Measurements from ENCODE around the gene COMT.
"Not testable (repeated sequence)": the region's sequence is repeated elsewhere in the genome, so short reads cannot be mapped to it uniquely, and the experiment has no call there.

The COMT gene

DNA sequence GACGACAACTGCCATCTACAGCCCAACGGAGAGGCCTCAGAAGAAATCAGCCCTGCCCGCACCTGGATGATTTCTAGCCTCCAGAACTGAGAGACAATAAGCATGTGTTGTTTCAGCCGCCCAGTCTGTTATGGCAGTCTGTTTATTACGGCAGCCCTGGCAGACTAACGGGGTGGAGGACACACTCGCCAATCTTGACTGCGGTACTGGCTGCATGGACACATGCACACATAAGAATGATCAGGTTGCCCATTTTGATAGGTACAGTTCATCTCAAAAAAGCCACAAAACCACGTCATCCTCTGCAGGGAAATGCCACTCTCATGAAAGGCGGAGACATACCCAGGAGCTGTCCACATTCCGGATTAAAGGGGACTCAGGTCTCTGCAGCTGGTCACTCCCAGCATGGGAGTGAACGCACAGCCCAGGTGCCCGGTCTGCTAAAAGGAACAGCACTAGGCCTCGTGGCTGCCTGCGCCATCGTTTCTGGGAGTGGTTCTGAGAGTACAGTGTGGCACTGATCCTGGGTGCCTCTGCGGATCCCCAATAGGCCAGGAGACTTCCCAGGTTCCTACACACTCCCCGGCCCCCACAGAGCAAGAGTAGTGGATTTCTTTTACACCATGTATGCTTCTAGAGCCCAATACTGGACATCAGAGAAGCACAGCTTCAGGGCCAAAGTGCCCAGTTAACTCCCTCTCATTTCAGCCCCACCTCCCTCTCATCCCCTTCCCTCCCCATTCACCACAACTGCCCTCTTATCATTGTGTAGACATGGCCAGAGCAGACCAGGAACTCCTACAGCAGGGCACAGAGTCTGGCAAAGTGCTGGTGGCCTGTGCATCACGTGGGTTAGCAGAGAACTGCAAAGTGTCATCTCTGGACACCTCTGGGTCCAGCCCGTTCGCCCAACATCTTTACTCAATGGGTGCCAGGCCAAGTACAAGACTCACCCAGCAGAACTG, 11.7 kb upstream of the COMT start:
- Histone ChIP-seq H3K4me1 (ENCODE audit: control insufficient read depth in 1 of 2, insufficient read depth in 2 of 2, low read length in 2 of 2) (peaks cover 0 to 7% of the 10 kb centered on the region in 2 donors), H3K9me3 (ENCODE audit: control insufficient read depth in 1 of 2, low read length in 2 of 2) (no peaks in the 10 kb centered on the region), H3K9ac (ENCODE audit: low read depth in 1 of 2, low read length in 2 of 2) (no peak overlapping the region), H3K27me3 (ENCODE audit: control insufficient read depth in 1 of 2, insufficient read depth in 2 of 2, low read length in 2 of 2) (no peaks in the 10 kb centered on the region), H3K4me3 (ENCODE audit: low read depth in 1 of 2, low read length in 2 of 2) (no peak overlapping the region), H3K27ac (ENCODE audit: low read depth, low read length) (no peak overlapping the region), H3K36me3 (ENCODE audit: control insufficient read depth in 1 of 2, insufficient read depth in 2 of 2, low read length in 2 of 2) (no peaks in the 10 kb centered on the region)

DNA sequence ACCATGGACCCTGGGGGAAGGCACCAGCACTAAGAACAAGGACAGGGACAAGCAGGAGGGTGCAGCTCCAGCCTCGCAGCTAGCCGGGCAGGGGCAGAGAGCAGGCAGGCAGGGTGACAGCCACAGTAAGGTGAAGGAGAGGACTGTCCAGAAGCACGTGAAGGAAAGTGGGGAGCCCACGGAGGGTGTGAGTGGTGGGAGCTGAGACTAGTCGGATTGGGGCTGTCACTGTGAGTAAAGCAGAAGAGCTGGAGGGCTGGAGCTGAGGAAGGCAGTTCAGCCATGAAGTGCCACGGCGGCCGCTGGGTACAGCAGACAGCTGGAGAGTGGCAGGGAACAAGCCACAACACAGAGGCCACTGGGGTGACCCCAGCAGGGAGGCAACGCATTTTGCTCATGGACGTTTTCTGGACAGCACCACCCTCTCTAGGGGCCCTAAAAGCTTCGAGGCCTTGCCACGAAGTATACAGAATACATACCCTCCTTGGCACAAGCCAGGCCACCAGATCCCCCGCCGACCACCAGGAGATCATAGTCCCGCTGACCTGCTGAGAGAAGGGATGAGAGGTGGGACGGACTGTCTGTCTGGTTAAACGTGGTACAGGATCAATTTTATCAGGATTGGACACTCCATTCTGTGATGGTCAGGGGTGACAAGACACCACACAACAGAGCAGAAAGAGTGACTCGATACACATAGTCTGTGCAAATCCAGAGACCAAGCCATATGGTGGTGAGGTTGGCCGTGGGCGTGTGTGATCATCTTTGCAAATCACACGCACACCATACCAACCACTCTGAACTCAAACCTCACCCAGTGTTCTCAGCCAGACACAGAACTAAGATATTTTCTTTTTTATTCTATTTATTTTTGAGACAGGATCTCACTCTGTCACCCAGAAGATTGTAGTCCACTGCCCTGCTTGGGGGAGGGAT, 10.8 kb upstream of the COMT start:
- Histone ChIP-seq H3K4me3 (ENCODE audit: low read depth in 1 of 2, low read length in 2 of 2) (no peak overlapping the region), H3K4me1 (ENCODE audit: control insufficient read depth in 1 of 2, insufficient read depth in 2 of 2, low read length in 2 of 2) (peaks cover 0 to 7% of the 10 kb centered on the region in 2 donors), H3K27ac (ENCODE audit: low read depth, low read length) (no peak overlapping the region), H3K9ac (ENCODE audit: low read depth in 1 of 2, low read length in 2 of 2) (no peak overlapping the region), H3K9me3 (ENCODE audit: control insufficient read depth in 1 of 2, low read length in 2 of 2) (no peaks in the 10 kb centered on the region), H3K36me3 (ENCODE audit: control insufficient read depth in 1 of 2, insufficient read depth in 2 of 2, low read length in 2 of 2) (no peaks in the 10 kb centered on the region), H3K27me3 (ENCODE audit: control insufficient read depth in 1 of 2, insufficient read depth in 2 of 2, low read length in 2 of 2) (no peaks in the 10 kb centered on the region)

DNA sequence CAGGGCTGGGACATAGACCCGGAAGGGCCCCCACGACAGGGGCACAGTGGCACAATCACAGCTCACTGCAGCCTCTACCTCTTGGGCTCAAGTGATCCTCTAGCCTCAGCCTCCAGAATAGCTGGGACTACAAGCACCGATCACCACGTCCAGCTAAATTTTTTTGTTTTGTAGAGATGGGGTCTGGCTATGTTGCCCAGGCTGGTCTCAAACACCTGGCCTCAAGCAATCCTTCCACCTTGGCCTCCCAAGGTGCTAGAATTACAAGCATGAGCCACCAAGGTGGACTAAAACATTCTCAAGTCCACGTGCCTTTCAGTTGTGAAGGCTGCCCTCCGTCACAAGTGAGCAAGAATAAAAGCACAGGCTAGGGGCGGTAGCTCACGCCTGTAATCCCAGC, 10.1 kb upstream of the COMT start:
- H3K9ac ChIP-seq (ENCODE audit: low read depth in 1 of 2, low read length in 2 of 2), result no peak overlapping the region
- no peaks in the 10 kb centered on the region for H3K36me3 ChIP-seq (ENCODE audit: control insufficient read depth in 1 of 2, insufficient read depth in 2 of 2, low read length in 2 of 2)
- no peak overlapping the region for H3K27ac ChIP-seq (ENCODE audit: low read depth, low read length)
- H3K9me3 ChIP-seq (ENCODE audit: control insufficient read depth in 1 of 2, low read length in 2 of 2), result no peaks in the 10 kb centered on the region
- H3K27me3 ChIP-seq (ENCODE audit: control insufficient read depth in 1 of 2, insufficient read depth in 2 of 2, low read length in 2 of 2), result no peaks in the 10 kb centered on the region
- no peak overlapping the region for H3K4me3 ChIP-seq (ENCODE audit: low read depth in 1 of 2, low read length in 2 of 2)
- peaks cover 0 to 7% of the 10 kb centered on the region in 2 donors for H3K4me1 ChIP-seq (ENCODE audit: control insufficient read depth in 1 of 2, insufficient read depth in 2 of 2, low read length in 2 of 2)

DNA sequence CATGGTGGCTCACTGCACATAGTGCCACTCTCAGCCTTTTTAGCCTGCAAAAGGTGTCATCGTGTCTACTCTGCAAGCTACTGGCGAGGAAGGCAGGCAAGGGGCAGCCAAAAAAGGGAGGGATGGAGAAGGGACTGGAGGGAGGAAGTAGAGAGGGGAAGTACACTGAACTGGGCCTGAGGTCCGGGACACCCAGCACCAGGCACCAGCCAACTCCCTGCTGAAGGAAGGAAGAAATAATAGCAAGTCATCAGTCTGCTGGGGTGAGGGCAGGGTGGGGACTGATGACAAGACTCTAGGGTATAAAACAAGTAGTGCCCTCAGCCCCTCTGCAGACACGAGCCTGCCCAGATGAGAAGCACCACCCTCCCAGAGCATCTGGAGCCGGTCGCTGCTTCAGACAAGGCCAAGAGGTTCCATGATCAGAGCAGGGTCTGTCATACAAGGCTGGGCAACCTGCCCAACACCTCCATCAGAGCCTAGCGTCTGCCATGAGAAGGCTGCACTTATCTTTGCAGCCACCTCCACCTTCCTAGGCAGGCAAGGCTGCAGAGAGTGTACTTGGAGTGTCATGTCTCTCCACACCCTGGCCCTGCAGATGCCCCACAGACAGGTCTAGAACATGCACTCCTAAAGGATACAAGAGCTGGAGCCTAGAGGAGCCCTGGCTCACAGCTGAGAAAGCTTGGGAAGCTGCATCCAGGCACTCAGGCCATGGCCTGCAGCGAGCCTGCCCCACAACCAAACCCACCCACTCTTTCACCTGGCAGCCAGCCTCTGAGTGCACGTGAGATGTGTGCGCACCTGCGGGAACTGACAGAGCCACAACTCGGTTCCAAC, 9.0 kb upstream of the COMT start:
- Histone ChIP-seq H3K27ac (ENCODE audit: low read depth, low read length) (no peak overlapping the region), H3K9me3 (ENCODE audit: control insufficient read depth in 1 of 2, low read length in 2 of 2) (no peaks in the 10 kb centered on the region), H3K27me3 (ENCODE audit: control insufficient read depth in 1 of 2, insufficient read depth in 2 of 2, low read length in 2 of 2) (no peaks in the 10 kb centered on the region), H3K36me3 (ENCODE audit: control insufficient read depth in 1 of 2, insufficient read depth in 2 of 2, low read length in 2 of 2) (no peaks in the 10 kb centered on the region), H3K4me3 (ENCODE audit: low read depth in 1 of 2, low read length in 2 of 2) (no peak overlapping the region), H3K9ac (ENCODE audit: low read depth in 1 of 2, low read length in 2 of 2) (no peak overlapping the region), H3K4me1 (ENCODE audit: control insufficient read depth in 1 of 2, insufficient read depth in 2 of 2, low read length in 2 of 2) (peaks cover 0 to 7% of the 10 kb centered on the region in 2 donors)

DNA sequence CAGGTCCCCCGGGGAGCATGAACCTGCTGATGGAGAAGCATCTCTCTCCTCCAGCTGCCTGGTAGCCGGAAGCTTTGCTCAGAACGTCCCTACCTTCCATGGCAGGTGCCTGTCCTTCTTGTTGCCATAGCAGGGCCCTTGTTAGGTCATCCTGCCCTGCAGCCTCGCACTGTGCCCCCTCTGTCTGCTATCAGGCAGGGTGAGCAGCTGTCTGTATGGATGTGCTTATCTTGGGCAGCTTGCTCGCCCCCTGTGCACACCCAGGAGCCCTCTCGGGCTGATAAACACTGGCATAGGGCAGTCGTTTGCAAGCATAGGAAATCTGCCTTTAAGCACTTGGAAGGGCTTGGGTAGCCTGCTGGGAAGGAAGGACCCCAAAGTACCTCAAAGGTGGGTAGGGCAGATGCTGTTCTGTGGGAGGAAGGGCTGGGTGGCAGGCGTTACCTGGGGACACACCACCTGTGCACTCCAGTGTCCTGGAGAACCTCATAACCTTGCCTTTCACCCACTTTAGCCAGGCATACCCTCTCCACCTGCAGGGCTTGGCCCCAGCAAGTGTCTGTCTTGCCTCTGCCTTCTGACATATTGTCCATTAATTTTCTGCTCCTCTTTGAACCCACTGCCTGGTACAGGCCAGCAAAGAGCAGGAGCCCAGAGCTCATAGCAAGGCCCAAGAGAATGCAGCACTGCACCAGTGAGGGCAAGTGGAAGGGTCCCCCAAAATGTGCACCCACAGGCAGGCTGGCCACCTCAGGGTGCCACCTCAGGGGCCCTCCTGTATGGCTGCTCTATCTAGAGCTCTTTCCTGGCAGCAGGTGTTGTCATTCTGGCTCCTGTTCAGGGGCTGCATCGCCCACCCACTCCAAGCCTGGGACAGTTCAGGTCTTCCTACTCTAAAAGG, 8.0 kb upstream of the COMT start:
- Histone ChIP-seq H3K27me3 (ENCODE audit: control insufficient read depth in 1 of 2, insufficient read depth in 2 of 2, low read length in 2 of 2) (no peaks in the 10 kb centered on the region), H3K27ac (ENCODE audit: low read depth, low read length) (no peak overlapping the region), H3K36me3 (ENCODE audit: control insufficient read depth in 1 of 2, insufficient read depth in 2 of 2, low read length in 2 of 2) (no peaks in the 10 kb centered on the region), H3K9me3 (ENCODE audit: control insufficient read depth in 1 of 2, low read length in 2 of 2) (no peaks in the 10 kb centered on the region), H3K4me3 (ENCODE audit: low read depth in 1 of 2, low read length in 2 of 2) (no peak overlapping the region), H3K9ac (ENCODE audit: low read depth in 1 of 2, low read length in 2 of 2) (no peak overlapping the region), H3K4me1 (ENCODE audit: control insufficient read depth in 1 of 2, insufficient read depth in 2 of 2, low read length in 2 of 2) (peaks cover 0 to 14% of the 10 kb centered on the region in 2 donors)

DNA sequence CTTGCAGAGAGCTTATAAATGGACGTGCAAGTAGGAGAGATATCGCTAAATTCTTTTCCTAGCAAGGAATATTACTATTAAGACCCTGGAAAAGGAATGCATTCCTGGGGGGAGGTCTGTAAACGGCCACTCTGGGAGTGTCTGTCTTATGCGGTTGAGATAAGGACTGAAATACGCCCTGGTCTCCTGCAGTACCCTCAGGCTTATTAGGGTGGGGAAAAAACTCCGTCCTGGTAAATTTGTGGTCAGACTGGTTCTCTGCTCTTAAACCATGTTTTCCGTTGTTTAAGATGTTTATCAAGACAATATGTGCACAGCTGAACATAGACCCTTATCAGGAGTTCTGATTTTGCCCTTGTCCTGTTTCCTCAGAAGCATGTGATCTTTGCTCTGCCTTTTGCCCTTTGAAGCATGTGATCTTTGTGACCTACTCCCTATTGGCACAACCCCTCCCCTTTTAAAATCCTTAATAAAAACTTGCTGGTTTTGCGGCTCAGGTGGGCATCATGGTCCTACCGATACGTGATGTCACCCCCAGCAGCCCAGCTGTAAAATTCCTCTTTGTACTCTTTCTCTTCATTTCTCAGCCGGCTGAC, 6.4 kb upstream of the COMT start:
- H3K27me3 ChIP-seq (ENCODE audit: control insufficient read depth in 1 of 2, insufficient read depth in 2 of 2, low read length in 2 of 2); H3K4me3 ChIP-seq (ENCODE audit: low read depth in 1 of 2, low read length in 2 of 2); H3K27ac ChIP-seq (ENCODE audit: low read depth, low read length); H3K36me3 ChIP-seq (ENCODE audit: control insufficient read depth in 1 of 2, insufficient read depth in 2 of 2, low read length in 2 of 2); H3K9me3 ChIP-seq (ENCODE audit: control insufficient read depth in 1 of 2, low read length in 2 of 2); H3K9ac ChIP-seq (ENCODE audit: low read depth in 1 of 2, low read length in 2 of 2): not testable (repeated sequence)
- peaks cover under 1 to 14% of the 10 kb centered on the region in 2 donors for H3K4me1 ChIP-seq (ENCODE audit: control insufficient read depth in 1 of 2, insufficient read depth in 2 of 2, low read length in 2 of 2)

DNA sequence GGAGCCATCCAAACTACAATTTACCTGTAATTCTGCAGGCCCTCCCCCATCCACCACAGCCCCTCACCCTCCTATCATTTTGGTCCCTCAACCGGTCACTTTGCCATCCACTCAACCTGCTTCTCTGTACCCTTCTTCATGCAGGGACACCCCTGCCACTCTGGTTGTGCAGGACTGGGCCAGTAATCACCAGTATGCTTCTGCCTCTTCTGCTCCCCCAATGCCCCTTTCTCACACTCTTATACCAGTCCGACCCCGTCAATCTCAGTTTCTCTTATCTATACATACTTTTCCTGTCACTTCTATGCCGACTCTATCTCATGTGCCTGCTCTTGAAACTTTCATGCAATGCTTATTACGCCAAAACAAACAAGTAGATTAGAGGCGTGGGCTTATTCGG, 5.1 kb upstream of the COMT start:
- Histone ChIP-seq H3K4me1 (ENCODE audit: control insufficient read depth in 1 of 2, insufficient read depth in 2 of 2, low read length in 2 of 2) (peaks cover 11 to 24% of the 10 kb centered on the region in 2 donors), H3K27ac (ENCODE audit: low read depth, low read length) (no peak overlapping the region), H3K9me3 (ENCODE audit: control insufficient read depth in 1 of 2, low read length in 2 of 2) (no peaks in the 10 kb centered on the region), H3K36me3 (ENCODE audit: control insufficient read depth in 1 of 2, insufficient read depth in 2 of 2, low read length in 2 of 2) (no peaks in the 10 kb centered on the region), H3K4me3 (ENCODE audit: low read depth in 1 of 2, low read length in 2 of 2) (no peak overlapping the region), H3K27me3 (ENCODE audit: control insufficient read depth in 1 of 2, insufficient read depth in 2 of 2, low read length in 2 of 2) (no peaks in the 10 kb centered on the region), H3K9ac (ENCODE audit: low read depth in 1 of 2, low read length in 2 of 2) (no peak overlapping the region)

DNA sequence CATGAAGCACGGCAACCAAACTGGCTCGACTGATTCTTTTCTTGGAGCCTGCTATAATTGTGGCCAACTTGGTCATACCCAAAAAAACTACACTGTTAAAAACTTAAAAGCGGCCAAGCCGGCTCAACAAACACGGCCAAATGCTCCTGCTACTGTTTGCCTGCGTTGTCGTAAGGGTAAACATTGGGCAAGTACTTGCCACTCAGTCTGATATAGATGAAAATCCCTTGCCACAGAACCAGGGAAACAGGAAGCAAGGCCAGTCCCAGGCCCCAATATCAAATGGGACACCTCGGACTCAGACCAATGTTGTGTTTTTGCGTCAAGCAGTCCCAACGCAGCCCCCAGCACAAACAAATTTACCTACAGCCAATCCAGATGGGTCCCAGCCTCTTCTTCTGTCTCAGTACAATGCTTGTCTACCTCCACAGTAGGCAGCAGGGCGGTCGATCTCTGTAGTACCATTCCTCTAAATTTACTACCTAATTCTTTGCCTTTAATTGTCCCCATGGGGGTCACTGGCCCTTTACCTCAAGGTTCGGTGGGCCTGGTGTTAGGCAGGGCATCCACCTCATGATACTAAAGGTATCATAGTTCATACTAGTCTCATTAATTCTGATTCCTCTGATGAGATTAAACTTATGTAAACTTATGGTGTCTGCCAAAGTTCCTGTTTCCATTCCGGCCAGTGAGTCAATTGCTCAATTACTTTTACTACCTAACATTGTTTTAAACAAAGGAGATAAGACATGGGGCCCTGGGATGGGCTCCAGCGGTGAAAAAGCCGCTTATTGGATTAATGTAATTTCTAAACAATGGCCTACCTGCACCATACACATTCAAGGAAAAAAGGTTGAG, 3.7 kb upstream of the COMT start:
- Histone ChIP-seq H3K27me3 (ENCODE audit: control insufficient read depth in 1 of 2, insufficient read depth in 2 of 2, low read length in 2 of 2) (no peaks in the 10 kb centered on the region), H3K27ac (ENCODE audit: low read depth, low read length) (no peak overlapping the region), H3K4me3 (ENCODE audit: low read depth in 1 of 2, low read length in 2 of 2) (no peak overlapping the region), H3K9me3 (ENCODE audit: control insufficient read depth in 1 of 2, low read length in 2 of 2) (no peaks in the 10 kb centered on the region), H3K9ac (ENCODE audit: low read depth in 1 of 2, low read length in 2 of 2) (no peak overlapping the region), H3K4me1 (ENCODE audit: control insufficient read depth in 1 of 2, insufficient read depth in 2 of 2, low read length in 2 of 2) (peaks cover 15 to 30% of the 10 kb centered on the region in 2 donors), H3K36me3 (ENCODE audit: control insufficient read depth in 1 of 2, insufficient read depth in 2 of 2, low read length in 2 of 2) (no peaks in the 10 kb centered on the region)
